Measurements from ENCODE around the gene MAST3.

MAST3 gene

DNA sequence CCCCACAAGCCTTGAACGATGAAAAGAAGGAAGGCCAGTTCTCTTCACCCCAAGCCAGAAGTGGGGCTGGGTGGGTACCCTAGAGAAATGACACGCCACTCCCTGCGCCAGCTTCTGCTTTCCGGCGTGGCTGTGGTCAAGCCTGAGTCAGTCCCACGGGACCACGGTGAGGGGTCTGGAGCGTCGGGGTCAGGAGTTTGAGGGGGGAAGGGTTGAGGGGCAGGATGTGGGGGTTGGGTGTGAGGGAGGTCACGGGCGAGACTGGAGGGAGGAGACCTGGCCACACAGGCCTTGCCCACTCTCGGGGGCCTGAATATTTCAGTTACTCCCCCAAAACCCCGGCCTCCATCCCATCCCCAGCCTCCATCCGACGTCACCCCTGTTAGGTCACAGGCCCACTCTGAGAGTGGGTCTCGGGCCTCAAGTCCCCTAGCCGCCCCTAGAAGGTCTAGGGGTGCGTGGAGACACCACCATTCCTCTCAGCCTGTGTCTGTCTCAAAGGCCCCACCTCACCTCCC lies 75.5 kb downstream of the MAST3 start:
- no peak for FAIRE-seq
- no peak for DNase-seq (ENCODE audit: insufficient read length, low spot score)
- TF ChIP-seq POLR2A (IDR thresholded peaks at IDR 0.05; ENCODE audit: low read depth, low read length), result no peak

DNA sequence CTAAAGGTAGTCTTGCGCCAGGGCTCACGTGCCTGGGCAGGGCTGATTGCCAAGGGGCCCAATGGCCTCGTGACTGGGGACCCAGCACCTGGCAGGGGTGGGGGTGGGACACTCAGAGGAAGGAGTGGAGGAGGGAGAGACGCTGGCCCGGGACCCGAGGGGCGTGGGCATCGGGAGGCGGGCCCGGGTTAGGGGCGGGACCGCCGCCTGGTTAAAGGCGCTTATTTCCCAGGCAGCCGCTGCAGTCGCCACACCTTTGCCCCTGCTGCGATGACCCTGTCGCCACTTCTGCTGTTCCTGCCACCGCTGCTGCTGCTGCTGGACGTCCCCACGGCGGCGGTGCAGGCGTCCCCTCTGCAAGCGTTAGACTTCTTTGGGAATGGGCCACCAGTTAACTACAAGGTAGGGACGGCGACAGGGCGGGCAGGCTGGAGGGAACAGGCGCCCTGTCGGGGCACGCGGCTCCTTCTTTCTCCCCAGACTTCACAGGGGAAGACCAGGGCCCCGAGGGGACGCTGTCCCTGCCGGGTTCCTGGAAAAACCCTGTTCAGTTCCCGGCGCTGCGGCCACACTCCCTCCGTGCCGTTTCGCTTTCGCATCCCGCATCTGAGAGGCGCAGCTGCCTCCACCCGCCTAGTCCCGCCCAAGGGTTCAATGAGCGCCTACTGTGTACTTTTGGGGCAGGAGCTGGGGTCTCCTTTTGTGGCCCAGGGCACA lies 76.2 kb downstream of the MAST3 start, which contains the start of gene IFI30:
TSS of gene IFI30 (plus strand) at position 242 of the 717 bp plus-strand sequence. CDS start at position 271, 29 bp downstream.
- peak; percentile 78 for TF ChIP-seq POLR2A (IDR thresholded peaks at IDR 0.05; ENCODE audit: low read depth, low read length)
- DNase-seq (ENCODE audit: insufficient read length, low spot score) (peak; percentile 82), FAIRE-seq (no peak)

DNA sequence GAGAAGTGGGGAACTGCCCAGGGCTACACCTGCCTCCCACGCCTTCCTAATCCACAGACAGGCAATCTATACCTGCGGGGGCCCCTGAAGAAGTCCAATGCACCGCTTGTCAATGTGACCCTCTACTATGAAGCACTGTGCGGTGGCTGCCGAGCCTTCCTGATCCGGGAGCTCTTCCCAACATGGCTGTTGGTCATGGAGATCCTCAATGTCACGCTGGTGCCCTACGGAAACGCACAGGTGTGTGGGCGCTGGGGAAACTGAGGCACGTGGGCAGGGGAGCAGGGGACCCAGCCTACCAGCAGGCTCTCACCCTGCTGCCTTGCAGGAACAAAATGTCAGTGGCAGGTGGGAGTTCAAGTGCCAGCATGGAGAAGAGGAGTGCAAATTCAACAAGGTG lies 77.4 kb downstream of the MAST3 start:
- DNase-seq (ENCODE audit: insufficient read length, low spot score) (no peak), FAIRE-seq (no peak)
- TF ChIP-seq POLR2A (IDR thresholded peaks at IDR 0.05; ENCODE audit: low read depth, low read length), result no peak

DNA sequence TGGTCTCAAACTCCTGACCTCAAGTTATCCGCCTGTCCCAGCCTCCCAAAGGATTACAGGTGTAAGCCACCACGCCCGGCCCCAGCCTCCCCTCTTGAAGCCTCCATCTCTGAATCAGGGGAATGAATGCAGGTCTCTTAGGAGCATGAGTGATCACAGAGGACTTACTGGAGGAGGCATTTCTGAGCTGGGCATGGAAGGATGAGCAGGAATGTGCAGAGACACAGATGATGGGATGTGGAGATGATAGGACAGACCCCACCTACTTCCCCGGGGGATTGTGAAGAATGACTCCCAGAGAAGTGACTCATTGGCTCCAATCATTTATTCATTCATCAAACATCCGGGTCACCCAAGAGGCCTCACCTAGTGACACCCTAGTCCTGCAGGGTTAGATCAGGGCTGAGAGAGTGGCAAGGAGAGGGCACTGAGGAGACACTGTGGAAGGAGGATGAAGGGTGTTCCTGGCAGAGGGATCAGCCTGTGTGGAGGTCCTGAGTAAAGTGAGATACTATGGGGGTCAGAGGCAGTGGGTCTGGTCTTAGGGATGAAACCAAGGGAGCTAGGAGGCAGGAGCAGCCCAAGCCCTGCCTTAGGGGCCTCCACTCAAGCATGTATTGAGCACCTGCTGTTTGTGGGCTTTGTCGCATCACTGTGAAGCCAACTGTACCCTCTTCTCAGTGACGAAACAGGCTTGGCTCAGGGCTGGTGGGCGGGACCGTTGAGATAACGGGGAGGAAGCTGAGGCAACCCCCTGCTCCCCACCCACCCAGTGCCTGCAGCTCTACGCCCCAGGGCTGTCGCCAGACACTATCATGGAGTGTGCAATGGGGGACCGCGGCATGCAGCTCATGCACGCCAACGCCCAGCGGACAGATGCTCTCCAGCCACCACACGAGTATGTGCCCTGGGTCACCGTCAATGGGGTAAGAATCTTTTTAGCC lies 79.1 kb downstream of the MAST3 start:
- TF ChIP-seq POLR2A (IDR thresholded peaks at IDR 0.05; ENCODE audit: low read depth, low read length), result no peak
- no peak for FAIRE-seq

DNA sequence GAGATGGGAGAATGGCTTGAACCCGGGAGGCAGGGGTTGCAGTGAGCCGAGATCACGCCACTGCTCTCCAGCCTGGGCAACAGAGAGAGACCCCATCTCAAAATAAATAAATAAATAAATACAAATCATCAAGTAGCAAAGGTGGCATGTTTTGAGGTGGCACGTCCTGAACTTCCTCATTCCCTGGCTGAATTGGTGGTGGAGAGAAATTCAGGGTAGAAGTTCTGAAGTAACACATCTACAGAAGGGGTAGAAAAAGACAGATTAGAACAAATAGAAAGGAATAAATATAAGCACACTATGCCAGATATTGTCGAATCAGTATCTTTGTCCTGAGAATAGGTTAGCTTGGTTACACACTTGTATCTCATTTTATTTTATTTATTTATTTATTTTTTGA lies 82.4 kb downstream of the MAST3 start:
- no peak for TF ChIP-seq POLR2A (IDR thresholded peaks at IDR 0.05; ENCODE audit: low read depth, low read length)
- DNase-seq (ENCODE audit: insufficient read length, low spot score), result no peak
- FAIRE-seq, result no peak

More for the DNA sequence above, 79.1 kb downstream of the MAST3 start:
- peak; percentile 11 for DNase-seq (ENCODE audit: insufficient read length, low spot score)

DNA sequence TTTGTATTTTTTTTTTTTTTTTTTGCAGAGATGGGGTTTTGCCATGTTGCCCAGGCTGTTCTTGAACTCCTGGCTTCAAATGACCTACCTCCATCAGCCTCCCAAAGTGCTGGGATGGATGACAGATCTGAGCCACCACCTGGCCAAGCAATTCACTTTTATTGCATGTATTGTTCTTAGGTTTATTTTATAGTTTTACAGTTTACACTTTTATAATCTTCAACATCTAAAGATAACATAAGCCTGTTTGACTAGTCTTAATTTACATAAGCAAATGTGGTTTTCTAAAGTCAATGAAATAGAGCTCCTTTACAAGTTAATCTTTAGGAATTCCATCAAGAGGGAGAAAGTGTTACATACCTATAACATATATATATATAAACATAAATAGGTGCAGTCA lies 86.0 kb downstream of the MAST3 start:
- DNase-seq (ENCODE audit: insufficient read length, low spot score) (no peak), FAIRE-seq (no peak)
- no peak for TF ChIP-seq POLR2A (IDR thresholded peaks at IDR 0.05; ENCODE audit: low read depth, low read length)

DNA sequence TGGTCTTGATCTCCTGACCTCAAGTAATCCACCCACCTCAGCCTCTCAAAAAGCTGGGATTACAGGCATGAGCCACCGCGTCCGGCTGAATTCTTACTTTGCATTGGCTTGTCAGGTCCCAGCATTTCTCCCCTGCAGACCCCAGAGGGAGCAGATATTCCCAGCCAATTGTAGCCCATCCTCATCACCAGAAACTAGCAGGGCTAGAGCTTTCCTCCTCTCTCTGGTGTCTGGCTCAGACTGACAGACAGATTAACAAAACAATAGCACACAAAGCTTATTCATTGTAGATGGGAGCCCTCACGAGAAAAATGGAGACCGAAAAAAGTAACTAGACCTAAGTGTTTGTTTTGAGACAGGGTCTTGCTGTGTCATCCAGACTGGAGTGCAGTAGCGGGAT lies 88.0 kb downstream of the MAST3 start:
- DNase-seq (ENCODE audit: insufficient read length, low spot score) (no peak), FAIRE-seq (no peak)
- no peak for TF ChIP-seq POLR2A (IDR thresholded peaks at IDR 0.05; ENCODE audit: low read depth, low read length)

DNA sequence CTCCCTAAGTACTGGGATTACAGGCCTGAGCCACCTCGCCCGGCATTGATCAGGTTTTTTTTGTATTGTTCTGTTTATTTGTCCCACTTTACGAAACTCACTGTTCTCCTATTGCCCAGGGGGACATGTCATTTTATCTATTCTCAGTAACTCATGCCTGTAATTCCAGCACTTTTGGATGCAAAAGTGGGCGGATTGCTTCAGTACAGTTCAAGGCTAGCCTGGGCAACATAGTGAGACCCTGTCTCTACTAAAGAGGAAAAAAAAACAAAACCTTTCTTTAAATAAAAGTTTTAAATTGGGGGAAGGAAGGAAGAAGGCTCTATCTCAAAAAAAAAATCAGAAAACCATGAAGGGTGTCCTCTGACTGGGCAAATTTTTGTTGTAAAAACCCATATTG lies 92.7 kb downstream of the MAST3 start:
- no peak for DNase-seq (ENCODE audit: insufficient read length, low spot score)
- TF ChIP-seq POLR2A (IDR thresholded peaks at IDR 0.05; ENCODE audit: low read depth, low read length), result no peak
- FAIRE-seq, result no peak

DNA sequence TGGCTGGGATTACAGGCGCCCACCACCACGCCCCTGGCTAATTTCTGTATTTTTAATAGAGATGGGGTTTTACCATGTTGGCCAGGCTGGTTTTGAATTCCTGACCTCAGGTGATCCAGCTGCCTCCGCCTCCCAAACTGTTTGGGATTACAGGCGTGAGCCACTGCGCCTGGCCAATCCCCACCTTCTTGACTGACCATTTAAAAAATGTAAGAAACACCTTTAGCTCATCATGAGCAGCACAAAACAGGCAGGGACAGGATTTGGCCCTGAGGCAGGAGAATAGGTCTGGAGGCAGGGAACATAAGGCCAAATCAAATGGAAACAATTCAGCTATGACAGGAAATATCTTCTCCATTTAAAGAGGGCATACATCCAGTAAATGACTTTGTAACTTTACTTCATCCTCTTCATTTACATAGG lies 94.1 kb downstream of the MAST3 start:
- no peak for FAIRE-seq
- no peak for TF ChIP-seq POLR2A (IDR thresholded peaks at IDR 0.05; ENCODE audit: low read depth, low read length)
- no peak for DNase-seq (ENCODE audit: insufficient read length, low spot score)

DNA sequence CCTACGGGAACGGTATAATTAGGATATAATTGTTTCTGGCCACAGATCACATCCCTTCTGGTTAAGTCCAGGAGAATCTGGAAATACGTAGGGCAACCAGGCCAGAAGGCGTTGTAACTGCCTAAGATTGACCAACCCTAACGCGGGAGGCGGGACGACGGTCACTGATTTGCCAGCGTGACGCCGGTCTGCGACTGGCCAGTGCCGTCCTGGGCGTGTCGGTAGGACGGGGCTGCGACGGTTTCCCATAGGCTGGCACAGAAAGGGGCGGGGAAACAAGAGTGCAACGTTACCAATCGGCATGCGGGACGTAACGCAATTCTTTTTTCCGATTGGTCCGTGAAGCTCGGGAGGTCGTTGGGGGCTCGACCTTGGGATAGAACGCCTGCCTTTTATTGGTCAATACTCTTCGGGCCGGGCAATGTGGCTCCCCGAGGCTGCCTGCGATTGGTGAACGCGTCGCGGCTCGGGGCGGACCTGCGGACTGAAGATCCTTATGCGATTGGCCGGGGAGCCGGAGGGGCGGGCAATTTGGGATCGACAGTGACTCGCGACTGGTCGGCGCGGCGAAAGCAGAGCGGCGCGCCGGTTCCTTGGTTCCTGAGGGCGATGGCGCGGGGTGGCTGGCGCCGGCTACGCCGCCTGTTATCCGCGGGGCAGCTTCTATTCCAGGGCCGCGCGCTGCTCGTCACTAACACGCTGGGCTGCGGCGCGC lies 95.3 kb downstream of the MAST3 start, which contains the start of gene MPV17L2:
TSS of gene MPV17L2 (plus strand) at position 546 of the 715 bp plus-strand sequence. CDS start at position 610, 64 bp downstream.
- DNase-seq (ENCODE audit: insufficient read length, low spot score) (peak; percentile 92), FAIRE-seq (peak; percentile 99)
- TF ChIP-seq POLR2A (IDR thresholded peaks at IDR 0.05; ENCODE audit: low read depth, low read length), result peak; percentile 73

DNA sequence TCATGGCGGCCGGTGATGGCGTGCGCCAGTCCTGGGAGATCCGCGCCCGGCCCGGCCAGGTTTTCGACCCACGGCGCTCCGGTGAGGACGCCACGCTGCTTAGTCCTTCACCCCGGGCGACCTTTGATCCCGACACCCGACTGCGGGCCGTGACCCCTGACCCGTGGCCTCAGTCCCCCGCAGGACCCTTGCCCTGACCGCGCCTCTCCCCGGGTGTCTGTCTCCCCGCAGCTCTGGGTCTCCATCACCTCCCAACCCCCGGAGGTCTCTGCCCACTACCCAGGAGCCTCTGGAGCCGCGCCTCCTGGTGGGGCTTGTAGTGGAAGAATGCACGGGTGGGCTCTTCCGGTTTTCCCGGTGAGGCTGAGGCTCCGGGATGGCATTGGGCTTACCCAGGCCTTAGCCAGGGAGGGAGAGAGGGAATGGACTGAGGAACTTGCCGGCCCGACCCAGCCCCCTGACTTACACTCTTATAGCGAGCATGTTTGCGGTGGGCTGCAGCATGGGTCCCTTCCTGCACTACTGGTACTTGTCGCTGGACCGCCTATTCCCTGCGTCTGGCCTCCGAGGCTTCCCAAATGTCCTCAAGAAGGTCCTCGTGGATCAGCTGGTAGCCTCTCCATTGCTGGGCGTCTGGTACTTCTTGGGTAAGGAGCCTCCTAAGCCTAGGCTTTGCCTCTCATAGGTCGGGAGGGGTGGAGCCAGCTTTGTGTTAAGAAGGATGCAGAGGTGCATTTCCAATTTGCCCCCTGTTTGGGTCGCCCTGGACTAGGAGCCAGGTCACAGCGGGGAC lies 96.0 kb downstream of the MAST3 start:
- TF ChIP-seq POLR2A (IDR thresholded peaks at IDR 0.05; ENCODE audit: low read depth, low read length), result no peak
- DNase-seq (ENCODE audit: insufficient read length, low spot score) (no peak), FAIRE-seq (no peak)

DNA sequence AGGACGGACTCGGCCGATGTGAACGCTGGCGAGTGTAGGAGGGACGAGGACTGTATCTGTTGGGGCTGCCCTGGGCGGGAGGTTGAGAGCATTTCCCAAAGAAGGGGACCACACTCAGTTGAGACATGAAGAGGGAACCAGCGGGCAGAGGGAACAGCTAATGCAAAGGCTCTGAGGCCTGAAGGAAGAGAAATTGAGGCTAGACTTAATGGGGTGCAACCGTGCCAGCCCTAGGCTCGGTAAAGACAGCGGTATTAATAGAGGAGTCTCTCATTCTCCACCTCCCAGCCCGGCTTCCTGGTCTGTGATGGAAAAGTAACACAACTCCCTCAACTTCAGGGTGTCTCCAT lies 96.6 kb downstream of the MAST3 start:
- DNase-seq (ENCODE audit: insufficient read length, low spot score), result no peak
- TF ChIP-seq POLR2A (IDR thresholded peaks at IDR 0.05; ENCODE audit: low read depth, low read length), result no peak

More for the DNA sequence above, 96.6 kb downstream of the MAST3 start:
- FAIRE-seq, result no peak

All from H54 (cell line).